Left forelimb (tissue), 1 donor: ENCODE data around the gene PRKAR1B.
"Not testable (repeated sequence)": the region's sequence is repeated elsewhere in the genome, so short reads cannot be mapped to it uniquely, and the experiment has no call there.

Experiments
- DNase-seq: peaks from one replicate; pipeline ENCODE4 v3.0.0-alpha.2; 2018; ENCODE audit warnings: low spot score

The PRKAR1B gene

DNA sequence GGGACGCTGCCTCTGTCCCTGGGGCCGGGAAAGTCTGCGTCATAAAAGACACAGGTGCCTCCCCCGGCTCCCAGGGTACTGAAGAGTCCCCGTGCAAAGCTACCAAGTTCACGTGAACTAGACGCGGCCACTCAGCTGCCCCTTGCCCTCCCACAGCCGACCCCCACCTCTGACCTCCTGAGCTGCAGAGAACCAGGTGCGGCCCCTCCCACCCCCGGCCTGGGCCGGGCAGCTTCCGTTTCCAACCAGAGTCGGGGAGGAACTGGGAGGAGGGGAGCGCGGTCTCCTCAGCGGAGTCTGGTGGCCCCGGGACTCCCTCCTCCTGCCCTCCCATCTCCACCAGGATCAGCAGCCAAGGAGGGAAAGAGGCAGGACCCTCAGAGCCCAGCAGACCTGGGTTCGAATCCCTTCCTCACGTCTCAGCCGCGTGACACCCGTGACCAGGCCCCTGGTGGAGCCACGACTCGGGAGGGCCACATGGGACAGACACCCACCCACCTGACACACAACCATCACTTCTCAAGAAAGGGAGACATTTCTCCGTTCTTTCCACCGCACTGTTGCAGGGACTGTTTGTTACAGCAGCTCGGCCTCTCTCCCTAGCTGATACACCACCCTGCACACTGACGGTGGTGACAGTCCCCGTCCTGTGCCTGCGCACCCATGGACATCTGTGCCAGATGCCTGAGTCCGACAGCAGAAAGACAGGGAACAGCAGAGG, 170.1 kb downstream of the PRKAR1B start:
- DNase-seq: no peak

DNA sequence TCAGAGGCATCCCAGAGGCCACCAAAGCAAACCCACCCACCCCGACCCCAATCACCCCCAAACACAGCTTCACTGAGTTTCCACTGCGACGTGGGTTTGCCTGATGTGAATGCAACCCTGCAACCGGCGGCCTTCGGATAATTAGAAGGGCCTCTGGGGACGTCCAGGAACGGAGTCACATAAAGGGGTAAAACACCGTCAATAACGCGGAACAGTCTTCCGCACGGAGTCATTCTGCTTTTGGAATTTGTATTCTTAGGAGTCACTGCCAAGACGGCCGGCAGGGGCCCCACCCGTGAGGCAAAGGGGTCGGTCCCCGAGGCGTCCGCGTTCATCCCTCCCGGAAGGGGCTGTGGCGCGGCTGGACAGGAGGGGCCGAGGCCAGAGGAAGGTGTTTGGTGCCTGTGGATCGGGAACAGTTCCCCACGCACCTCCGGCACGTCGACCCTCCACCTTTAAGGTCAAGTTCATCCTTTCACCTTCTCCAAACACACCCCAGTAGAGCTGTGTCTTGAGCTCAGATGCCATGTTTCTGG, 170.7 kb downstream of the PRKAR1B start:
- DNase-seq: no peak

DNA sequence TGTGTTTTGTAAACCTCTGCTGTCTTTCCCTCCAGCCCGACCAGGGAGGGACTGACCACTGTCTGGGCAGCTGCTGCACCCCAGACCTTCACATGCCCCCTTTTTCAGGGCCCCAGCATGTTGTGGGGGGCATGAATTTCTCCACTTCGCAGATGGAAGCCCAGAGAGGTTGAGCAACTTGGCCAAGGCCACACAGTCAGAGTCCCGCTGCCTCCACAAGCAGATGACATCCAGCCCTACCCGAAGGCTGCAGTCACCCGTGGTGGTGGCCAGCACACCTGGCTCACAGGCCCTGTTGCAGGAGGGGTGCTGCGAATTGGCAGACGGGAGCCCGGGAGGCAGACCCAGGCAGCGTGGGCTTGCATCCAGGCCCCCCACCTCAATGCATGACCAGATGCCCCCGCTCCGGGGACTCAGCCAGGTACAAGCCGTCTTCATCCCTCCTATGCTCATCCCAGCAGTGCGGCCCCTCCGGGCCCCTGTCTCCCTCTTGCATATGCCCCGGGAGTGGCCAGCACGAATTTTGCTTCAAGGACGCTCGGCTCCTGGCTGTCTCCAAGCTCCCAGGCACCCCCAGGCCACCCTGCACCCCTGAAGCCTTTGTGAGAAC, 171.4 kb downstream of the PRKAR1B start:
- no peak for DNase-seq

- no peak for DNase-seq
These were observed 173.4 kb downstream of the PRKAR1B start for GRCh38 chr7:553636-554111.

GRCh38 chr7:552868-553635, 174.0 kb downstream of the PRKAR1B start:
- no peak for DNase-seq

DNA sequence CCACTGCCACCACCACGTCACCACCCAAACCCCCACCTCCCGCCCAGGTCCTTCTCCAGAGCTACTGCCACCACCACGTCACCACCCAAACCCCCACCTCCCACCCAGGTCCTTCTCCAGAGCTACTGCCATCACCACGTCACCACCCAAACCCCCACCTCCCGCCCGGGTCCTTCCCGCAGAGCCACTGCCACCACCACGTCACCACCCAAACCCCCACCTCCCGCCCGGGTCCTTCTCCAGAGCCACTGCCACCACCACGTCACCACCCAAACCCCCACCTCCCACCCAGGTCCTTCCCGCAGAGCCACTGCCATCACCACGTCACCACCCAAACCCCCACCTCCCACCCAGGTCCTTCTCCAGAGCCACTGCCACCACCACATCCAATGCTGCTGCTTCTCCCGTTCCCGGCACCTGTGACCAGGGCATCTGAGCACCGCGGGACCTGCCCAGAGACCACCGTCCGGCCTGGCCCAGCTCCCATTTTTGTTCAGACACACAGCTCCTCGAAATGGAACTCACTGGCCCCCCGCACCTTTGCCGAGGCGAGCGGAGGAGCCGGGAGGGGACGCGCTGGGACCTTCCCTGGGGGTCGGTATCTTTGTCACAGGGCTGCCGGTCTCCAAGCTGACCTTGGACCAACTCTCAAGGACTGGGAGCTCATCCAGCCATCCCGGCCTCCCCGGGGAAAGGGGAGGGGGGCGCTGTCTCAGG, 174.8 kb downstream of the PRKAR1B start:
- DNase-seq: not testable (repeated sequence)

DNA sequence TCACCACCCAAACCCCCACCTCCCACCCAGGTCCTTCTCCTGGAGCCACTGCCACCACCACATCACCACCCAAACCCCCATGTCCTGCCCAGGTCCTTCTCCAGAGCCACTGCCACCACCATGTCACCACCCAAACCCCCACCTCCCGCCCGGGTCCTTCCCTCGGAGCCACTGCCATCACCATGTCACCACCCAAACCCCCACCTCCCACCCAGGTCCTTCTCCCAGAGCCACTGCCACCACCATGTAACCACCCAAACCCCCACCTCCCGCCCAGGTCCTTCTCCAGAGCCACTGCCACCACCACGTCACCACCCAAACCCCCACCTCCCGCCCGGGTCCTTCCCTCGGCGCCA, 175.5 kb downstream of the PRKAR1B start:
- DNase-seq: not testable (repeated sequence)

GRCh38 chr7:550881-551614, 176.0 kb downstream of the PRKAR1B start:
- DNase-seq: no peak

DNA sequence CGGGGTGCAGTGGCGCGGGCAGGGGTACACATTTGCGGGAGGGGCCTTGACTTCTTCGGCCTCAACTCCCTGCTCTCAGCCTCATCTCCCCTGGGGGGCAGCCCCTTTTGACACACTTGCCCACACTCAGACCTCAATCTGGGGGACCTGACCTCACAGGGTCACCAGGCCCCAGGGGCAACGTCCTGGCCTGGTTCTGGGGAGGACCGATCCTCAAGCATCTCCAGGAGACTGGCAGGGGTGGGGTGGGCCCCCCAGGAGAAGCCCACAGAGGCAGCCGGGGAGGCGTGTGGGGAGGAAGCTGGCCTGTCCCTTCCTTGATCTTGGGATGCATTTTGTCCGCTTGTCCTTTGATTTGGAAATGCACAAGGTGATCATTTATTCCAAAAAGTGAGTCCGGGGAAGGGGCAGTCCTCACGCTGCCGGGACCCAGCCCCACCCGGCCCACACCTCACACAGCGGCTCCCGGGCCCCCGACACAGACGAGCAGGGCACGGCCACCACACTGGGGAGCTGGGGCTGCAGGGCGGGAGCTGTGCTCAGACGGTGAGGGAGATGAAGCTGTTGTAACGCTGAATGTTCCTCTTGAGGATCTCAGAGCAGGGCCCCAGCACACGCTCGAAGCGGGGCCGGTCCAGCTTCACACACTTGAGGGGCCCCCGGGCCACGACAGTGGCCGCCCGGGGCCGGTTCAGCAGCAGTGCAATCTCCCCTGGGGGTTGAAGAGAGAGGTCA, 177.0 kb downstream of the PRKAR1B start:
- DNase-seq: no peak

GRCh38 chr7:549066-549890, 177.8 kb downstream of the PRKAR1B start:
- no peak for DNase-seq

GRCh38 chr7:548401-548800, 178.7 kb downstream of the PRKAR1B start:
- no peak for DNase-seq

GRCh38 chr7:545470-545869, 181.6 kb downstream of the PRKAR1B start:
- DNase-seq: no peak

- DNase-seq: no peak
These were observed 182.5 kb downstream of the PRKAR1B start for GRCh38 chr7:544338-545221.

DNA sequence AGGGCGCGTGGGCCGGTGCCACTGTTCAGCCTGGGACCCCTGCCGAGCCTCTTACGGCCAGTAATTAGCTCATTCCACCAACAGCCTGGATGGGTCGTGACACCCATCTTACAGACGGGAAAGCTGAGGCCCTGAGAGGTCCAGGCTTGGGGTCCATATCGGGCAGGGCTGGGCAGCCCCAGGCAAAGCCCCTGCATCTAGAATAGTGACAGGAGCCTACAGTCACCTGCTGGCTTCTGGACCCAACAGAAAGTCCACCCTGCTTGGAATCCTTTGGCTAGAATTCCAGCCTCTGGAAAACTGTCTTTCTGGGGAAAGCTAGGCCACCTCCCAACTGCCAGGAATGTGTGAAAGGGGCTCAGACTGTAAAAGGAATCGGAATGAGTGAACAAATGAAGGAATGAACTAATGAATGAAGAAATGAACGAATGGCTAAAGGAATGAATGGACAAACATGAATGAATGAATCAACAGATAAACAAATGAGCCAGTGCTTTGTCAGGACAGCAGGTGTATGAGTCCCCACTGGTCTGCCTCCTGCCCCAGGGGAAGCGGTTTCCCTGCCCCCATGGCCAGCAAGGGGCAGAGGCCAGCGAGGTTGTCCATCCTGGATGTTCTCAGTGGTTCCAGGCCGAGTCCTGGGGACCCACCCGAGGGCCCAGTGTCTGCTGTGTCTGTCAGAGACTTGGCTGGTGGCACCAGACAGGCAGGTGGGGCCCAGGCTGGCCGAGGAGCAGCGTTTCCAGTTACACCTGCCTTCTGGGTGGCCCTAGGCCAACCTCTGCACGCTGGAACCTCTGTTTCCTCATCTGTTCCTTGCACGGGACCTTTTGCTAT, 183.4 kb downstream of the PRKAR1B start:
- DNase-seq: no peak

GRCh38 chr7:542713-543500, 184.2 kb downstream of the PRKAR1B start:
- DNase-seq: no peak

DNA sequence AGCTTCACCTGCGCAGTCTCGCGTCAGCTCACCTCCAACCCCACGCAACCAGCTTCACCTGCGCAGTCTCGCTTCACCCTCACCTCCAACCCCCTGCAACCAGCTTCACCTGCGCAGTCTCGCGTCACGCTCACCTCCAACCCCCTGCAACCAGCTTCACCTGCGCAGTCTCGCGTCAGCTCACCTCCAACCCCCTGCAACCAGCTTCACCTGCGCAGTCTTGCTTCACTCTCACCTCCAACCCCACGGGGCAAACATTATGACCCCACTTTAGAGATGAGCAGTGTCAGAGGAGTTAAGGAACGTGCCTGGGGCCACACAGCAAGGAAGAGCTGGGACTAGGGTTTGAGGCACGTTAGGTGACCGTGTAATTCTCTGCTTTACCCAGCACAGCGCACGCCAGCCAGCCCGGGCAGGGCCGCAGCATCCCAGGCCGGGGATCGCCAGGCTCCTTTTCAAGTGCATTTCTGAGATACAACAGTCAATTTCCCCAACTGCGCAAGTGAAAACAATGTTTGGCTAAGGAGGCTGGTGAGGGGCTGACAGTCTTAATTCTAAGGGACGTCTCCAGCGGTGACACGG, 184.9 kb downstream of the PRKAR1B start:
- DNase-seq: no peak

DNA sequence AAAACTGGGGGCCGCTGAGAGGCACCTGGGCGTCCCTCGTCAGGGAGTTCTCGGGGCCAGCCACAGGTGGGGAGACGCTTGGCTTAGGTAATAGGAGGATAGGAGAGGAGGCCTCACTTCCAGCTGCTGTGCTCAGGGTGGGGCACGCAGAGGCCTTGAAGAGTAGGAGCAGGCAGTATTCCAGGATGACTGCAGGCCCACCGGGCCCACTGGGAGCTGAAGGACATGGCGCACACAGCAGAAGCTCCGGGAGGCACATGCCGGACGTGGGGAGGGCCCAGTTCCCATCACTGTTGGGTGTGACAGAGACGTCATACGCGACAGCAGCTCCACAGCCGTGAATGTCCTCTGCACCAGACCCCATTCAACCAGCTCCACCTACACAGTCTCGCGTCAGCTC, 185.4 kb downstream of the PRKAR1B start:
- no peak for DNase-seq
